COLO668 (cell line): ENCODE measurements around the gene PIK3C2A.

ENCODE experiments used
- DNase-seq: peaks from one replicate; lab custom pipeline; 2025; ENCODE audit not compliant: unreplicated experiment; lab: John Stamatoyannopoulos, UW

PIK3C2A gene

GRCh38 chr11:17159441-17159840, 48.3 kb downstream of the PIK3C2A start:
- no peak for DNase-seq
